ENCODE results near the gene ADAMTSL4. TPM values are rescaled to one million over a fixed set of nuclear protein-coding genes. Genes with fewer than 3 reads are reported as not detected.
A peak's percentile ranks its signal among the peaks of the same experiment; 100 is the strongest.
"Not testable (repeated sequence)": the region's sequence is repeated elsewhere in the genome, so short reads cannot be mapped to it uniquely, and the experiment has no call there.

The ADAMTSL4 gene
- total RNA-seq, 1 donor from 2014 or later: 23.4 TPM

GRCh38 chr1:150582371-150582770 lies 33.2 kb downstream of the ADAMTSL4 start:
- DNase-seq (ENCODE audit: low spot score): no peak

- no peak for DNase-seq (ENCODE audit: low spot score)
Observed at GRCh38 chr1:150596095-150596892, 47.1 kb downstream of the ADAMTSL4 start.

- no peak for DNase-seq (ENCODE audit: low spot score)
Observed at GRCh38 chr1:150596976-150597375, 47.8 kb downstream of the ADAMTSL4 start.

GRCh38 chr1:150598346-150598745 lies 49.1 kb downstream of the ADAMTSL4 start:
- not testable (repeated sequence) for DNase-seq (ENCODE audit: low spot score)

GRCh38 chr1:150601540-150601939 lies 52.3 kb downstream of the ADAMTSL4 start:
- DNase-seq (ENCODE audit: low spot score): no peak

- DNase-seq (ENCODE audit: low spot score): not testable (repeated sequence)
Observed at GRCh38 chr1:150602372-150602771, 53.2 kb downstream of the ADAMTSL4 start.

- peak; percentile 80 for DNase-seq (ENCODE audit: low spot score)
Observed at GRCh38 chr1:150603711-150604110, 54.5 kb downstream of the ADAMTSL4 start.

GRCh38 chr1:150604226-150604588 lies 55.0 kb downstream of the ADAMTSL4 start:
- DNase-seq (ENCODE audit: low spot score): no peak

- DNase-seq (ENCODE audit: low spot score): not testable (repeated sequence)
Observed at GRCh38 chr1:150605451-150605731, 56.2 kb downstream of the ADAMTSL4 start.

GRCh38 chr1:150606463-150607142 lies 57.4 kb downstream of the ADAMTSL4 start:
- peak; percentile 57 for DNase-seq (ENCODE audit: low spot score)

GRCh38 chr1:150609732-150610131 lies 60.5 kb downstream of the ADAMTSL4 start:
- DNase-seq (ENCODE audit: low spot score): no peak

Other genes with a start within 250 kb of the ADAMTSL4 start
- 74.4 TPM for gene PRPF3, start 227.9 kb upstream of the ADAMTSL4 start, total RNA-seq (ENCODE audit: insufficient read depth, low replicate concordance)
- 11.1 TPM for gene RPRD2, start 185.3 kb upstream of the ADAMTSL4 start, total RNA-seq (ENCODE audit: insufficient read depth, low replicate concordance)
- gene TARS2, start 62.0 kb upstream of the ADAMTSL4 start, total RNA-seq (ENCODE audit: insufficient read depth, low replicate concordance): 17.8 TPM
- 4.3 TPM for gene ECM1, start 41.3 kb upstream of the ADAMTSL4 start, total RNA-seq (ENCODE audit: insufficient read depth, low replicate concordance)
- gene FALEC, start 33.7 kb upstream of the ADAMTSL4 start, total RNA-seq (ENCODE audit: insufficient read depth, low replicate concordance): not detected
- gene MCL1, start 30.2 kb downstream of the ADAMTSL4 start, total RNA-seq (ENCODE audit: insufficient read depth, low replicate concordance): 323 TPM
- 73.4 TPM for gene ENSA, start 80.2 kb downstream of the ADAMTSL4 start, total RNA-seq (ENCODE audit: insufficient read depth, low replicate concordance)
- 18.8 TPM for gene GOLPH3L, start 147.7 kb downstream of the ADAMTSL4 start, total RNA-seq (ENCODE audit: insufficient read depth, low replicate concordance)
- gene HORMAD1, start 171.5 kb downstream of the ADAMTSL4 start, total RNA-seq (ENCODE audit: insufficient read depth, low replicate concordance): not detected
- 64.5 TPM for gene CTSS, start 216.4 kb downstream of the ADAMTSL4 start, total RNA-seq (ENCODE audit: insufficient read depth, low replicate concordance)